ENCODE data around the gene RBM11.

RBM11 gene

GRCh38 chr21:14235101-14235500 lies 19.1 kb downstream of the RBM11 start:
- no peak for DNase-seq (ENCODE audit: low read depth, low spot score)
- Histone ChIP-seq H3K9ac (ENCODE audit: insufficient read length, low read depth) (no peak overlapping the region), H3K4me1 (ENCODE audit: insufficient read depth, insufficient read length) (no peaks in the 10 kb centered on the region), H3K4me3 (ENCODE audit: insufficient read length, low read depth) (no peak overlapping the region), H3K9me3 (ENCODE audit: insufficient read depth, low read length) (peaks cover 13% of the 10 kb centered on the region), H3K27me3 (ENCODE audit: insufficient read depth, insufficient read length) (no peaks in the 10 kb centered on the region), H3K36me3 (ENCODE audit: insufficient read depth, insufficient read length, low read length) (no peaks in the 10 kb centered on the region)
- TF ChIP-seq SUZ12 (IDR thresholded peaks at IDR 0.05; ENCODE audit: extremely low read depth, insufficient read depth, insufficient read length) (no peak), ZNF274 (IDR thresholded peaks at IDR 0.05; ENCODE audit: low read depth, low read length) (no peak), YY1 (IDR thresholded peaks at IDR 0.05; ENCODE audit: insufficient read depth, insufficient read length) (no peak)

GRCh38 chr21:14236180-14236579 lies 20.2 kb downstream of the RBM11 start:
- H3K36me3 ChIP-seq (ENCODE audit: insufficient read depth, insufficient read length, low read length), result no peaks in the 10 kb centered on the region
- no peak for TF ChIP-seq YY1 (IDR thresholded peaks at IDR 0.05; ENCODE audit: insufficient read depth, insufficient read length)
- TF ChIP-seq ZNF274 (IDR thresholded peaks at IDR 0.05; ENCODE audit: low read depth, low read length), result no peak
- no peak for TF ChIP-seq SUZ12 (IDR thresholded peaks at IDR 0.05; ENCODE audit: extremely low read depth, insufficient read depth, insufficient read length)
- H3K9ac ChIP-seq (ENCODE audit: insufficient read length, low read depth), result no peak overlapping the region
- H3K27me3 ChIP-seq (ENCODE audit: insufficient read depth, insufficient read length), result no peaks in the 10 kb centered on the region
- H3K4me1 ChIP-seq (ENCODE audit: insufficient read depth, insufficient read length), result no peaks in the 10 kb centered on the region
- no peak overlapping the region for H3K4me3 ChIP-seq (ENCODE audit: insufficient read length, low read depth)
- DNase-seq (ENCODE audit: low read depth, low spot score), result no peak
- peaks cover 3% of the 10 kb centered on the region for H3K9me3 ChIP-seq (ENCODE audit: insufficient read depth, low read length)

GRCh38 chr21:14239281-14239680 lies 23.3 kb downstream of the RBM11 start:
- DNase-seq (ENCODE audit: low read depth, low spot score), result no peak
- no peaks in the 10 kb centered on the region for H3K4me1 ChIP-seq (ENCODE audit: insufficient read depth, insufficient read length)
- no peaks in the 10 kb centered on the region for H3K27me3 ChIP-seq (ENCODE audit: insufficient read depth, insufficient read length)
- no peak overlapping the region for H3K4me3 ChIP-seq (ENCODE audit: insufficient read length, low read depth)
- H3K9me3 ChIP-seq (ENCODE audit: insufficient read depth, low read length), result no peaks in the 10 kb centered on the region
- no peak for TF ChIP-seq YY1 (IDR thresholded peaks at IDR 0.05; ENCODE audit: insufficient read depth, insufficient read length)
- TF ChIP-seq SUZ12 (IDR thresholded peaks at IDR 0.05; ENCODE audit: extremely low read depth, insufficient read depth, insufficient read length), result no peak
- TF ChIP-seq ZNF274 (IDR thresholded peaks at IDR 0.05; ENCODE audit: low read depth, low read length), result no peak
- no peaks in the 10 kb centered on the region for H3K36me3 ChIP-seq (ENCODE audit: insufficient read depth, insufficient read length, low read length)
- H3K9ac ChIP-seq (ENCODE audit: insufficient read length, low read depth), result no peak overlapping the region

GRCh38 chr21:14241297-14241696 lies 25.3 kb downstream of the RBM11 start:
- no peak for TF ChIP-seq ZNF274 (IDR thresholded peaks at IDR 0.05; ENCODE audit: low read depth, low read length)
- TF ChIP-seq YY1 (IDR thresholded peaks at IDR 0.05; ENCODE audit: insufficient read depth, insufficient read length), result no peak
- no peak for TF ChIP-seq SUZ12 (IDR thresholded peaks at IDR 0.05; ENCODE audit: extremely low read depth, insufficient read depth, insufficient read length)
- Histone ChIP-seq H3K4me1 (ENCODE audit: insufficient read depth, insufficient read length) (no peaks in the 10 kb centered on the region), H3K27me3 (ENCODE audit: insufficient read depth, insufficient read length) (no peaks in the 10 kb centered on the region), H3K9ac (ENCODE audit: insufficient read length, low read depth) (no peak overlapping the region), H3K9me3 (ENCODE audit: insufficient read depth, low read length) (no peaks in the 10 kb centered on the region), H3K4me3 (ENCODE audit: insufficient read length, low read depth) (no peak overlapping the region), H3K36me3 (ENCODE audit: insufficient read depth, insufficient read length, low read length) (no peaks in the 10 kb centered on the region)
- no peak for DNase-seq (ENCODE audit: low read depth, low spot score)

- no peak for TF ChIP-seq YY1 (IDR thresholded peaks at IDR 0.05; ENCODE audit: insufficient read depth, insufficient read length)
- TF ChIP-seq SUZ12 (IDR thresholded peaks at IDR 0.05; ENCODE audit: extremely low read depth, insufficient read depth, insufficient read length), result no peak
- no peak for TF ChIP-seq ZNF274 (IDR thresholded peaks at IDR 0.05; ENCODE audit: low read depth, low read length)
- Histone ChIP-seq H3K36me3 (ENCODE audit: insufficient read depth, insufficient read length, low read length) (no peaks in the 10 kb centered on the region), H3K9ac (ENCODE audit: insufficient read length, low read depth) (no peak overlapping the region), H3K4me3 (ENCODE audit: insufficient read length, low read depth) (no peak overlapping the region), H3K4me1 (ENCODE audit: insufficient read depth, insufficient read length) (no peaks in the 10 kb centered on the region), H3K9me3 (ENCODE audit: insufficient read depth, low read length) (no peaks in the 10 kb centered on the region), H3K27me3 (ENCODE audit: insufficient read depth, insufficient read length) (no peaks in the 10 kb centered on the region)
- DNase-seq (ENCODE audit: low read depth, low spot score), result no peak
Measured at GRCh38 chr21:14243461-14243860, 27.5 kb downstream of the RBM11 start.

GRCh38 chr21:14243874-14244273 lies 27.9 kb downstream of the RBM11 start:
- TF ChIP-seq SUZ12 (IDR thresholded peaks at IDR 0.05; ENCODE audit: extremely low read depth, insufficient read depth, insufficient read length) (no peak), ZNF274 (IDR thresholded peaks at IDR 0.05; ENCODE audit: low read depth, low read length) (no peak), YY1 (IDR thresholded peaks at IDR 0.05; ENCODE audit: insufficient read depth, insufficient read length) (no peak)
- peak; percentile 8 for DNase-seq (ENCODE audit: low read depth, low spot score)
- H3K36me3 ChIP-seq (ENCODE audit: insufficient read depth, insufficient read length, low read length), result no peaks in the 10 kb centered on the region
- no peaks in the 10 kb centered on the region for H3K27me3 ChIP-seq (ENCODE audit: insufficient read depth, insufficient read length)
- no peak overlapping the region for H3K4me3 ChIP-seq (ENCODE audit: insufficient read length, low read depth)
- H3K9me3 ChIP-seq (ENCODE audit: insufficient read depth, low read length), result no peaks in the 10 kb centered on the region
- H3K4me1 ChIP-seq (ENCODE audit: insufficient read depth, insufficient read length), result no peaks in the 10 kb centered on the region
- no peak overlapping the region for H3K9ac ChIP-seq (ENCODE audit: insufficient read length, low read depth)

GRCh38 chr21:14244911-14245310 lies 29.0 kb downstream of the RBM11 start:
- no peak overlapping the region for H3K9ac ChIP-seq (ENCODE audit: insufficient read length, low read depth)
- no peak for TF ChIP-seq YY1 (IDR thresholded peaks at IDR 0.05; ENCODE audit: insufficient read depth, insufficient read length)
- no peak for TF ChIP-seq ZNF274 (IDR thresholded peaks at IDR 0.05; ENCODE audit: low read depth, low read length)
- no peak for TF ChIP-seq SUZ12 (IDR thresholded peaks at IDR 0.05; ENCODE audit: extremely low read depth, insufficient read depth, insufficient read length)

More at GRCh38 chr21:14244911-14245310, 29.0 kb downstream of the RBM11 start:
- Histone ChIP-seq H3K4me1 (ENCODE audit: insufficient read depth, insufficient read length) (no peaks in the 10 kb centered on the region), H3K36me3 (ENCODE audit: insufficient read depth, insufficient read length, low read length) (no peaks in the 10 kb centered on the region), H3K4me3 (ENCODE audit: insufficient read length, low read depth) (no peak overlapping the region), H3K27me3 (ENCODE audit: insufficient read depth, insufficient read length) (no peaks in the 10 kb centered on the region), H3K9me3 (ENCODE audit: insufficient read depth, low read length) (no peaks in the 10 kb centered on the region; the same call in 1 of the 2 replicates)
- DNase-seq (ENCODE audit: low read depth, low spot score), result no peak

Measured in NT2/D1 (cell line).